ENCODE measurements around the gene HMGN4. TPM values are rescaled to one million over a fixed set of nuclear protein-coding genes. Genes with fewer than 3 reads are reported as not detected.

HMGN4 gene
- total RNA-seq, 1 experiment from 2014 or later = 73.8 TPM

GRCh38 chr6:26537160-26537845 lies 863 bp upstream of the HMGN4 start:
- DNase-seq (ENCODE audit: low read depth, low spot score) (peak; percentile 92), ATAC-seq (peak; percentile 76)
- Histone ChIP-seq H2AFZ (ENCODE audit: low read depth, low read length, poor library complexity, severe bottlenecking) (peak overlapping the region; percentile 97), H3K4me1 (ENCODE audit: control insufficient read depth in 1 of 2, insufficient read depth in 2 of 2, low read length in 2 of 2) (peaks cover 14 to 53% of the 10 kb centered on the region in 2 experiments), H3K27ac (ENCODE audit: low read depth, low read length) (peak overlapping the region; percentile 72), H3K9ac (ENCODE audit: low read length) (peak overlapping the region; percentile 87), H3K36me3 (ENCODE audit: control insufficient read depth in 1 of 2, insufficient read depth in 2 of 2, low read length in 2 of 2) (no peaks in the 10 kb centered on the region), H4K20me1 (ENCODE audit: insufficient read depth) (no peaks in the 10 kb centered on the region), H3K9me2 (ENCODE audit: insufficient read depth) (no peaks in the 10 kb centered on the region), H3K79me2 (ENCODE audit: insufficient read depth, low read length) (peaks cover 41% of the 10 kb centered on the region), H3K4me2 (ENCODE audit: low read length) (peak overlapping the region; percentile 90), H3K4me3 (replicated peaks in 1 of 2; ENCODE audit: low read depth in 1 of 2, low read length in 2 of 2) (peak overlapping the region; percentile 74 to 89), H3K27me3 (ENCODE audit: insufficient read depth, low read length) (no peaks in the 10 kb centered on the region), H3K9me3 (ENCODE audit: control insufficient read depth in 1 of 2, insufficient read depth in 1 of 2, low read depth in 1 of 2, low read length in 2 of 2) (no peaks in the 10 kb centered on the region)
- TF ChIP-seq, protein P1, sequence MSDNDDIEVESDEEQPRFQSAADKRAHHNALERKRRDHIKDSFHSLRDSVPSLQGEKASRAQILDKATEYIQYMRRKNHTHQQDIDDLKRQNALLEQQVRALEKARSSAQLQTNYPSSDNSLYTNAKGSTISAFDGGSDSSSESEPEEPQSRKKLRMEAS (IDR thresholded peaks at IDR 0.05) = peak; percentile 72
- no peak for TF ChIP-seq ZNF274 (IDR thresholded peaks at IDR 0.05; ENCODE audit: low read depth, low read length)
- TF ChIP-seq, protein P2, sequence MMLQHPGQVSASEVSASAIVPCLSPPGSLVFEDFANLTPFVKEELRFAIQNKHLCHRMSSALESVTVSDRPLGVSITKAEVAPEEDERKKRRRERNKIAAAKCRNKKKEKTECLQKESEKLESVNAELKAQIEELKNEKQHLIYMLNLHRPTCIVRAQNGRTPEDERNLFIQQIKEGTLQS (IDR thresholded peaks at IDR 0.05) = peak; percentile 97
- no peak for TF ChIP-seq JUND (IDR thresholded peaks at IDR 0.05)
- peak; percentile 1; the same call in 1 of the 2 replicates for TF ChIP-seq SIN3A (IDR thresholded peaks at IDR 0.05; ENCODE audit: low read depth)
- TF ChIP-seq CEBPB (IDR thresholded peaks at IDR 0.05; ENCODE audit: low read depth) = peak; percentile 85
- TF ChIP-seq, protein P3, sequence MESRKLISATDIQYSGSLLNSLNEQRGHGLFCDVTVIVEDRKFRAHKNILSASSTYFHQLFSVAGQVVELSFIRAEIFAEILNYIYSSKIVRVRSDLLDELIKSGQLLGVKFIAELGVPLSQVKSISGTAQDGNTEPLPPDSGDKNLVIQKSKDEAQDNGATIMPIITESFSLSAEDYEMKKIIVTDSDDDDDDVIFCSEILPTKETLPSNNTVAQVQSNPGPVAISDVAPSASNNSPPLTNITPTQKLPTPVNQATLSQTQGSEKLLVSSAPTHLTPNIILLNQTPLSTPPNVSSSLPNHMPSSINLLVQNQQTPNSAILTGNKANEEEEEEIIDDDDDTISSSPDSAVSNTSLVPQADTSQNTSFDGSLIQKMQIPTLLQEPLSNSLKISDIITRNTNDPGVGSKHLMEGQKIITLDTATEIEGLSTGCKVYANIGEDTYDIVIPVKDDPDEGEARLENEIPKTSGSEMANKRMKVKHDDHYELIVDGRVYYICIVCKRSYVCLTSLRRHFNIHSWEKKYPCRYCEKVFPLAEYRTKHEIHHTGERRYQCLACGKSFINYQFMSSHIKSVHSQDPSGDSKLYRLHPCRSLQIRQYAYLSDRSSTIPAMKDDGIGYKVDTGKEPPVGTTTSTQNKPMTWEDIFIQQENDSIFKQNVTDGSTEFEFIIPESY (IDR thresholded peaks at IDR 0.05; ENCODE audit: extremely low read depth, insufficient replicate concordance, low read length) = peak; percentile 48
- TF ChIP-seq EZH2 (IDR thresholded peaks at IDR 0.05) = no peak
- TF ChIP-seq, protein P4, sequence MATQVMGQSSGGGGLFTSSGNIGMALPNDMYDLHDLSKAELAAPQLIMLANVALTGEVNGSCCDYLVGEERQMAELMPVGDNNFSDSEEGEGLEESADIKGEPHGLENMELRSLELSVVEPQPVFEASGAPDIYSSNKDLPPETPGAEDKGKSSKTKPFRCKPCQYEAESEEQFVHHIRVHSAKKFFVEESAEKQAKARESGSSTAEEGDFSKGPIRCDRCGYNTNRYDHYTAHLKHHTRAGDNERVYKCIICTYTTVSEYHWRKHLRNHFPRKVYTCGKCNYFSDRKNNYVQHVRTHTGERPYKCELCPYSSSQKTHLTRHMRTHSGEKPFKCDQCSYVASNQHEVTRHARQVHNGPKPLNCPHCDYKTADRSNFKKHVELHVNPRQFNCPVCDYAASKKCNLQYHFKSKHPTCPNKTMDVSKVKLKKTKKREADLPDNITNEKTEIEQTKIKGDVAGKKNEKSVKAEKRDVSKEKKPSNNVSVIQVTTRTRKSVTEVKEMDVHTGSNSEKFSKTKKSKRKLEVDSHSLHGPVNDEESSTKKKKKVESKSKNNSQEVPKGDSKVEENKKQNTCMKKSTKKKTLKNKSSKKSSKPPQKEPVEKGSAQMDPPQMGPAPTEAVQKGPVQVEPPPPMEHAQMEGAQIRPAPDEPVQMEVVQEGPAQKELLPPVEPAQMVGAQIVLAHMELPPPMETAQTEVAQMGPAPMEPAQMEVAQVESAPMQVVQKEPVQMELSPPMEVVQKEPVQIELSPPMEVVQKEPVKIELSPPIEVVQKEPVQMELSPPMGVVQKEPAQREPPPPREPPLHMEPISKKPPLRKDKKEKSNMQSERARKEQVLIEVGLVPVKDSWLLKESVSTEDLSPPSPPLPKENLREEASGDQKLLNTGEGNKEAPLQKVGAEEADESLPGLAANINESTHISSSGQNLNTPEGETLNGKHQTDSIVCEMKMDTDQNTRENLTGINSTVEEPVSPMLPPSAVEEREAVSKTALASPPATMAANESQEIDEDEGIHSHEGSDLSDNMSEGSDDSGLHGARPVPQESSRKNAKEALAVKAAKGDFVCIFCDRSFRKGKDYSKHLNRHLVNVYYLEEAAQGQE (IDR thresholded peaks at IDR 0.05; ENCODE audit: low read depth) = no peak
- no peak; the same call in 1 of the 2 replicates for TF ChIP-seq SP1 (IDR thresholded peaks at IDR 0.05; ENCODE audit: low read depth)
- no peak for TF ChIP-seq EZH2phosphoT487 (IDR thresholded peaks at IDR 0.05; ENCODE audit: borderline replicate concordance)
- TF ChIP-seq SRF (IDR thresholded peaks at IDR 0.05; ENCODE audit: low read depth) = no peak
- TF ChIP-seq POLR2AphosphoS5 (IDR thresholded peaks at IDR 0.05; ENCODE audit: low read depth, low read length) = peak; percentile 52; the same call in 1 of the 2 replicates
- TF ChIP-seq RAD21 (IDR thresholded peaks at IDR 0.05; ENCODE audit: low read depth) = no peak
- peak; percentile 96 for TF ChIP-seq CBX3 (IDR thresholded peaks at IDR 0.05; ENCODE audit: low read depth)
- TF ChIP-seq YY1 (IDR thresholded peaks at IDR 0.05; ENCODE audit: extremely low read depth, insufficient replicate concordance, low read depth, low read length) = peak; percentile 72
- intact Hi-C loops (cut with micrococcal nuclease) = loop anchor here (1.0 to 10.0 kb wide), 4 partner anchors 31 to 363 kb away; no protein-coding TSS in a partner anchor
- ChIA-PET CTCF (interaction anchor here (0.9 to 2.0 kb wide), 3 partner anchors 19 to 195 kb away, joined by 3 to 7 read pairs (median 3); no protein-coding TSS in a partner anchor), RAD21 (ENCODE audit: low non-redundant PET in 1 of 2, low total read pairs in 2 of 2, uncharacterized antibody in 2 of 2, unreplicated experiment in 2 of 2) (interaction anchor here (0.9 to 2.0 kb wide), 4 partner anchors 58 to 196 kb away, joined by 3 to 10 read pairs (median 4); no protein-coding TSS in a partner anchor), POLR2A (interaction anchor here (0.7 to 1.6 kb wide), 8 partner anchors 11 to 215 kb away, joined by 3 to 8 read pairs (median 4); no protein-coding TSS in a partner anchor)
- BruUV-seq (replicated peaks) = no TSS peak

Measured in HCT116 (cell line).